ENCODE results near the gene NID1. TPM values are rescaled to one million over a fixed set of nuclear protein-coding genes. Genes with fewer than 3 reads are reported as not detected.
A peak's percentile ranks its signal among the peaks of the same experiment; 100 is the strongest.

Gene NID1
- total RNA-seq, 1 donor from 2014 or later = 45.0 TPM

GRCh38 chr1:235941876-235942624 is 122.8 kb downstream of the NID1 start:
- Mint-ChIP-seq H3K9me3 (no peaks in the 10 kb centered on the region), H3K4me3 (no peak overlapping the region), H3K36me3 (no peaks in the 10 kb centered on the region), H3K4me1 (no peaks in the 10 kb centered on the region), H3K27ac (no peak overlapping the region), H3K27me3 (ENCODE audit: low read depth) (no peaks in the 10 kb centered on the region)
- TF ChIP-seq CTCF (IDR thresholded peaks at IDR 0.05; ENCODE audit: unreplicated experiment) = no peak
- DNase-seq (ENCODE audit: low spot score in 2 of 2, unreplicated experiment in 2 of 2) = no peak

GRCh38 chr1:235940285-235940684 is 124.6 kb downstream of the NID1 start:
- DNase-seq (ENCODE audit: low spot score in 2 of 2, unreplicated experiment in 2 of 2) = peak in 1 of 2 experiments; percentile 29
- Mint-ChIP-seq H3K27me3 (ENCODE audit: low read depth) (no peaks in the 10 kb centered on the region), H3K9me3 (no peaks in the 10 kb centered on the region), H3K36me3 (no peaks in the 10 kb centered on the region), H3K4me3 (no peak overlapping the region), H3K27ac (no peak overlapping the region), H3K4me1 (no peaks in the 10 kb centered on the region)
- no peak for TF ChIP-seq CTCF (IDR thresholded peaks at IDR 0.05; ENCODE audit: unreplicated experiment)

- no peak overlapping the region for H3K27ac Mint-ChIP-seq
These were observed 125.5 kb downstream of the NID1 start for GRCh38 chr1:235939480-235939775.

GRCh38 chr1:235938709-235939479 is 126.0 kb downstream of the NID1 start:
- DNase-seq (ENCODE audit: low spot score in 2 of 2, unreplicated experiment in 2 of 2) = no peak
- no peaks in the 10 kb centered on the region for H3K27me3 Mint-ChIP-seq (ENCODE audit: low read depth)
- no peak for TF ChIP-seq CTCF (IDR thresholded peaks at IDR 0.05; ENCODE audit: unreplicated experiment)
- no peak overlapping the region for H3K27ac Mint-ChIP-seq
- H3K9me3 Mint-ChIP-seq = no peaks in the 10 kb centered on the region
- no peaks in the 10 kb centered on the region for H3K36me3 Mint-ChIP-seq
- no peaks in the 10 kb centered on the region for H3K4me1 Mint-ChIP-seq
- H3K4me3 Mint-ChIP-seq = no peak overlapping the region

More at GRCh38 chr1:235939480-235939775, 125.5 kb downstream of the NID1 start:
- TF ChIP-seq CTCF (IDR thresholded peaks at IDR 0.05; ENCODE audit: unreplicated experiment) = no peak
- H3K4me3 Mint-ChIP-seq = no peak overlapping the region
- H3K9me3 Mint-ChIP-seq = no peaks in the 10 kb centered on the region
- DNase-seq (ENCODE audit: low spot score in 2 of 2, unreplicated experiment in 2 of 2) = no peak
- no peaks in the 10 kb centered on the region for H3K27me3 Mint-ChIP-seq (ENCODE audit: low read depth)
- H3K36me3 Mint-ChIP-seq = no peaks in the 10 kb centered on the region
- H3K4me1 Mint-ChIP-seq = no peaks in the 10 kb centered on the region

GRCh38 chr1:235937123-235937522 is 127.8 kb downstream of the NID1 start:
- Mint-ChIP-seq H3K4me1 (peaks cover 2% of the 10 kb centered on the region), H3K27ac (no peak overlapping the region), H3K36me3 (no peaks in the 10 kb centered on the region), H3K4me3 (no peak overlapping the region), H3K27me3 (ENCODE audit: low read depth) (no peaks in the 10 kb centered on the region), H3K9me3 (no peaks in the 10 kb centered on the region)
- DNase-seq (ENCODE audit: low spot score in 2 of 2, unreplicated experiment in 2 of 2) = no peak
- no peak for TF ChIP-seq CTCF (IDR thresholded peaks at IDR 0.05; ENCODE audit: unreplicated experiment)

All from mesothelial cell of epicardium (in vitro differentiated cells).